ENCODE measurements around the gene PIH1D2.

- TF ChIP-seq CTCF (conservative IDR thresholded peaks at IDR 0.05 in 1 of 2, IDR thresholded peaks at IDR 0.05 in 1 of 2; ENCODE audit: low read depth in 1 of 2, low read length in 2 of 2) (no peak), EZH2 (IDR thresholded peaks at IDR 0.05; ENCODE audit: low read length, missing control alignments) (no peak)
These were observed 49.5 kb downstream of the PIH1D2 start for GRCh38 chr11:112024178-112024772.
